IPS-20b (cell line): ENCODE results near the gene HMCN2.

Source experiments
- H3K27ac ChIP-seq: one replicate; pipeline ENCODE4 v1.5.1; 2013; ENCODE audit warnings: low read length
- H3K27me3 ChIP-seq: 2 replicates; pipeline ENCODE4 v1.6.1; 2013; ENCODE audit warnings: mild to moderate bottlenecking, low read length, inconsistent platforms; ENCODE audit not compliant: insufficient read depth
- H3K36me3 ChIP-seq: 2 replicates; pipeline ENCODE4 v1.6.1; 2013; ENCODE audit warnings: low read depth, mild to moderate bottlenecking, inconsistent platforms, low read length, moderate library complexity; ENCODE audit not compliant: insufficient read depth
- H3K4me1 ChIP-seq: 2 replicates; pipeline ENCODE4 v1.6.1; 2013; ENCODE audit warnings: mild to moderate bottlenecking, control low read depth, inconsistent platforms, low read length, moderate library complexity; ENCODE audit not compliant: insufficient read depth
- H3K4me3 ChIP-seq: 2 replicates; pipeline ENCODE4 v1.5.1; 2013; ENCODE audit warnings: mild to moderate bottlenecking, low read length, inconsistent platforms
- H3K9ac ChIP-seq: 2 replicates; pipeline ENCODE4 v1.6.1; 2013; ENCODE audit warnings: low read depth, mild to moderate bottlenecking, inconsistent platforms, low read length, moderate library complexity
- H3K9me3 ChIP-seq: 2 replicates; pipeline ENCODE4 v1.6.1; 2013; ENCODE audit warnings: mild to moderate bottlenecking, low read depth, low read length, inconsistent platforms; ENCODE audit not compliant: insufficient read depth

The HMCN2 gene

DNA sequence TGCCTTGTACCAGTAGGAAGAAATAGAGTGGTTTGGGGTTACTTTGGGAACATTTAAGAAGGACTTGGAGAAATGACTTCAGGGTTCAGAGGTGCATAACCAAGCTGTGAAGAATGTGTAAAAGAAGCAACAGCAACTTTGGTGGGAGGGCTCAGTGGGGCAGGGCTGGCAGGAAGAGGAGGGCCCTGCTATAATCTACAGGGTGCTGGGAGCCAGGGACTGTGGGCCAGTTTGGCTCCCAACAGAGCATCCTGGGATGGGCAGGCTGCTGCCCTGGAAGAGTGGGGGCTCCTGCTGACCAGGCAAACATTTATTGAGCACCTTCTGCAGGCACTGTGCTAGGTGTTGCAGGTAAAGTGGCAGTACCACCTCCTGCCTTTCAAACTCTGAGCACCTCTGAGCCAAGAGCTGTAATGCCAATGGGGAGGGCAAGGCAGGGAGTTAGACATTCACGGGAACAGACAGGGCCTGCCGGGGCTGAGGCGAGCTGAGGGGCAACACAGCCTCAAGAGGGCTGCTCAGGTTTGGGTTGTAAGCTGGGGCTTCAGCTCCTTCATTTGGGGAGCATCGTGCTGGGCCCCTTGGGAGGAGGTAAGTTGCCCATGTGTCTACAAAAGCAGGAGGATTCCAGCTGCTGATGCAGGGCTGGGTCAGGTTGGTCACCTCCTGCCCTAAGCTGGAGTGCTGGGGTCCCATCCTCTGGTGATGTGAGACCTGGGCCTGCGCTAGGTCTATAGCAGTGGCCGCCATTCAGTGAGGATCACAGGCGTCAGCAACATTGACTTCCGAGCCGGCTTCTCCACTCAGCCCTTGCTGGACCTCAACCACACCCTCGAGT, 30.6 kb downstream of the HMCN2 start:
- Histone ChIP-seq H3K27me3 (no peaks in the 10 kb centered on the region), H3K9me3 (no peaks in the 10 kb centered on the region), H3K4me3 (no peak overlapping the region), H3K27ac (no peak overlapping the region), H3K36me3 (peaks cover 12% of the 10 kb centered on the region; the same call in 1 of the 2 replicates), H3K4me1 (no peaks in the 10 kb centered on the region; the same call in 1 of the 2 replicates), H3K9ac (no peak overlapping the region)

DNA sequence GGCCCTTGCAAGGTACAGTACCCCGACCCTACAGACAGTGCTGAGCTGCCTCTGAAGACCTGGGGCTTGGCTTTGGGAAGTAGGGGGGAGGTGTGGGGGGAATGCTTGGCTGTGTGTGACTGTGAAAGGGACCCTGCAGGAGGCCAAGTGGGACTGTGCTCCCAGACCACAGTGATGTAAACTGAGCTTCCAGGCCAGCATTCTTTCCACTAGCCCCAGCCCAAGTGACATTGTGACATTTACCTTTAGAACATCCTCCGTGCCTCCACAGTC, 31.2 kb downstream of the HMCN2 start:
- H3K9me3 ChIP-seq = no peaks in the 10 kb centered on the region
- no peaks in the 10 kb centered on the region; the same call in 1 of the 2 replicates for H3K4me1 ChIP-seq
- H3K27me3 ChIP-seq = no peaks in the 10 kb centered on the region
- peaks cover 12% of the 10 kb centered on the region; the same call in 1 of the 2 replicates for H3K36me3 ChIP-seq
- no peak overlapping the region for H3K9ac ChIP-seq
- H3K4me3 ChIP-seq = no peak overlapping the region
- no peak overlapping the region for H3K27ac ChIP-seq

- Histone ChIP-seq H3K27ac (no peak overlapping the region), H3K4me1 (no peaks in the 10 kb centered on the region; the same call in 1 of the 2 replicates), H3K36me3 (peaks cover 12% of the 10 kb centered on the region; the same call in 1 of the 2 replicates), H3K9ac (no peak overlapping the region), H3K9me3 (no peaks in the 10 kb centered on the region), H3K27me3 (no peaks in the 10 kb centered on the region), H3K4me3 (no peak overlapping the region)
These were observed 31.8 kb downstream of the HMCN2 start for GRCh38 chr9:130297371-130297770.

DNA sequence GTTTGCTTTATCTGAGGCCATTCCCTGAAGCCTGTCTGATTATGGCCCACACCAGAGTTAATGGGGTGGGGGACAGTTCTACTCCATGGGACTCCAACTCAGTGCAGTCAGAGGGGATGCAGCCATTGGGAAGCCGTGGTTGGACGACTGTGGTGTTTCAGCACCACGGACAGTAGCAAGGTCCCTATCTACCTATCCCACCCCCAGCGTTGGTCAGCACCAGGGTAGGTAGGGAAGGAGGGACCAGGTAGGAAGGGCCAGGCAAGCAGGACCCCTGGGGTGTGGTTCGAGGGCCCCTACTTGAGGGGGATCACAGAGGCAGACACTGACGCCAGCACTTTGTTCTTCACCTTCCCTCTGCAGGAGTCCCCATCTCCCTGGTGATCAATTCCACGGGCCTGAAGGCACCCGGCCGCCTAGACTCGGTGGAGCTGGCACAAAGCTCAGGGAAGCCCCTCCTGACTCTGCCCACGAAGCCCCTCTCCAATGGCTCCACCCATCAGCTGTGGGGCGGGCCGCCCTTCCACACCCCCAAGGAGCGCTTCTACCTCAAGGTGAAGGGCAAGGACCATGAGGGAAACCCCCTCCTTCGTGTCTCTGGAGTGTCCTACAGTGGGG, 33.2 kb downstream of the HMCN2 start:
- H3K4me1 ChIP-seq = no peaks in the 10 kb centered on the region; the same call in 1 of the 2 replicates
- H3K9me3 ChIP-seq = no peaks in the 10 kb centered on the region
- H3K4me3 ChIP-seq = no peak overlapping the region
- no peak overlapping the region for H3K27ac ChIP-seq
- H3K27me3 ChIP-seq = no peaks in the 10 kb centered on the region
- peaks cover 12% of the 10 kb centered on the region; the same call in 1 of the 2 replicates for H3K36me3 ChIP-seq
- no peak overlapping the region for H3K9ac ChIP-seq

DNA sequence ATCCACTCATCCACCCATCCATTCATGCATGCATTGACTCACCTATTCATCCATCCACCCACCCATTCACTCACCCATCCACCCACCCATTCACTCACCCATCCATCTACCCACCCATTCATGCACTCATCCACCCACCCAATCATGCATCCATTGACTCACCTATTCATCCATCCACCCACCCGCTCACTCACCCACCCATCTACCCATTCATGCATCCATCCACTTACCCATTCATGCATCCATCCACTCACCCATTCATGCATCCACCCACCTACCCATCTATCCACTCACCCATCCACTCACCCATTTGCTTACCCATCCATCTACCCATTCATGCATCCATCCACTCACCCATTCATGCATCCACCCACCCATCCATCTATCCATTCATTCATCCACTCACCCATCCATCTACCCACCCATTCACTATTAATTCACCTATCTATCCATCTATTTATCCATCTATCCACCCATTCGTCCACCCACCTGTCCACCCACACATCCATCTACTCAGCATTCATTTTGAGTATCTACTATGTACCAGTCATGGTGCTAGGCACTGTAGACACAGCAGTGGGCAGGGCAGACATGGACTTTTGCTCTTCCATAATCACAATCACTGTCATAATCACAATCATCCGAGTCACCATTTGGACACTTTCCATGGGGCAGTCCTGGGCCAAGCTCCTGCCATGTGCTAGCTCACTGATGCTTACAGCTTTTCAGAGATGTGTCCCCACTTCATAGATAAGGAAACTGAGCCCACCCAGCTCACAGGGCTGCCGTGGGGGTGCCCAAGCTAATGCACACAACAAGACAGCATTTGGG, 34.4 kb downstream of the HMCN2 start:
- H3K27me3 ChIP-seq = no peaks in the 10 kb centered on the region
- H3K4me3 ChIP-seq = no peak overlapping the region
- H3K36me3 ChIP-seq = peaks cover 12% of the 10 kb centered on the region; the same call in 1 of the 2 replicates
- H3K9me3 ChIP-seq = no peaks in the 10 kb centered on the region
- H3K9ac ChIP-seq = no peak overlapping the region
- H3K4me1 ChIP-seq = no peaks in the 10 kb centered on the region; the same call in 1 of the 2 replicates
- H3K27ac ChIP-seq = no peak overlapping the region

DNA sequence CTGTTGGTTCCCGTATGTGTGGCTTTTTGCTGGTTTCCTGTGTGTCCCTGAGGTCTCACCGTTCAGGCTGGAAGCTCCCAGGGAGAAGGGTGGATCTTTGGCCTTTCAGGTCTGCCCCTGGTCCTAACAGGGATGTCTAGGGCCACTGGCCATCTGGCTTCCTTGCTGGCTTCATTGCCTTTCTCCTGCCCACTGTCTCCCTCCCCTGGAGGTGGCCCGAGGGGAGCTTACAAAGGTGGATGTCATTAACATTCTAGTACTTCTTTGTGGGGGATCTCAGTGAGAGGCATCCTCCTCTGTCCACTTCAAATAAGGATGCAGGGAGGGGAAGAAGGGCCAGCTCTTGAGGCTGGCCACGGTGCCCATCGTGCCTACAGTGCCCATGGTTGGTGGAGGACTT, 35.2 kb downstream of the HMCN2 start:
- Histone ChIP-seq H3K27ac (no peak overlapping the region), H3K36me3 (peaks cover 12% of the 10 kb centered on the region; the same call in 1 of the 2 replicates), H3K4me3 (no peak overlapping the region), H3K9ac (no peak overlapping the region), H3K27me3 (no peaks in the 10 kb centered on the region), H3K9me3 (no peaks in the 10 kb centered on the region), H3K4me1 (no peaks in the 10 kb centered on the region; the same call in 1 of the 2 replicates)

GRCh38 chr9:130301483-130302286, 36.1 kb downstream of the HMCN2 start:
- Histone ChIP-seq H3K9ac (no peak overlapping the region), H3K4me3 (no peak overlapping the region)

DNA sequence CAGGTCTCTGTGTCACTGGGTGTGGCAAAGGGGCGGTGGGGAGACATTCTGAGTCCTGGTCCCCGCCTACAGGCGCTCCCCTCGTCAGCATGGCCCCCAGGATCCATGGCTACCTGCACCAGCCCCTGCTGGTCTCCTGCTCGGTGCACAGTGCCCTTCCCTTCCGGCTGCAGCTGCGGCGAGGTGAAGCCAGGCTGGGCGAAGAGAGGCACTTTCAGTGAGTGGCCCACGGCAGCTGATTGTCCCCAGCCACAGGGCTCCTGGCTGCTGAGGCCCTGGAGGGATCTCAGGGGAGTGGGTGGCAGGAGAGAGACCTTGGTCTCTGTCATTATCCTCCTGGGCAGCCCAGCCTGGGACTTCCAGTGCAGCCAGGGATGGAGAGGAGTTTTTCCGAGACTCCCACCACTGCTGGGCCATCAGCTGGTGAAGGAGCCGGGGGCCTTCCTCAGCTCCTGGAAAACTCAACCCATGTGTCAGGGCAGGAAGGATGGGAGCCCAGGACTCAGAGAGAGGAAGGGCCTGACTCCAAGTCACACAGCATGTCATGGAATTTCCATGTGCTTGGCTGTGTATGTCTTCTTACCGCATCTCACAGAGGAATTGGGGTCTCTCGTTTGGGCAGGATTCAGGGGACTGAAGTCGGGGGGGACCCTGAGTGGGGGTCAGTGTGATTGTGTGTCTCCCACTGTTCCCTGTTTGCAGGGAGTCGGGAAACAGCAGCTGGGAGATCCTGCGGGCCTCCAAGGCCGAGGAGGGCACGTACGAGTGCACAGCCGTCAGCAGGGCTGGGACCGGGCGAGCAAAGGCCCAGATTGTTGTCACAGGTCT, 37.4 kb downstream of the HMCN2 start:
- H3K36me3 ChIP-seq = peaks cover 12% of the 10 kb centered on the region; the same call in 1 of the 2 replicates
- H3K27me3 ChIP-seq = no peaks in the 10 kb centered on the region
- no peak overlapping the region for H3K27ac ChIP-seq
- no peak overlapping the region for H3K9ac ChIP-seq
- no peaks in the 10 kb centered on the region for H3K9me3 ChIP-seq
- no peak overlapping the region for H3K4me3 ChIP-seq
- H3K4me1 ChIP-seq = no peaks in the 10 kb centered on the region

More at GRCh38 chr9:130301483-130302286, 36.1 kb downstream of the HMCN2 start:
- no peaks in the 10 kb centered on the region for H3K4me1 ChIP-seq
- no peak overlapping the region for H3K27ac ChIP-seq
- no peaks in the 10 kb centered on the region for H3K27me3 ChIP-seq
- H3K9me3 ChIP-seq = no peaks in the 10 kb centered on the region
- peaks cover 12% of the 10 kb centered on the region; the same call in 1 of the 2 replicates for H3K36me3 ChIP-seq

- Histone ChIP-seq H3K4me3 (no peak overlapping the region), H3K9me3 (no peaks in the 10 kb centered on the region), H3K27me3 (no peaks in the 10 kb centered on the region), H3K27ac (no peak overlapping the region), H3K36me3 (peaks cover 12% of the 10 kb centered on the region; the same call in 1 of the 2 replicates), H3K4me1 (no peaks in the 10 kb centered on the region), H3K9ac (no peak overlapping the region)
These were observed 38.1 kb downstream of the HMCN2 start for GRCh38 chr9:130303613-130304055.

- H3K27ac ChIP-seq = no peak overlapping the region
- H3K27me3 ChIP-seq = no peaks in the 10 kb centered on the region
- H3K36me3 ChIP-seq = peaks cover 12% of the 10 kb centered on the region; the same call in 1 of the 2 replicates
- no peaks in the 10 kb centered on the region for H3K9me3 ChIP-seq
- H3K4me1 ChIP-seq = no peaks in the 10 kb centered on the region
- H3K9ac ChIP-seq = no peak overlapping the region
- no peak overlapping the region for H3K4me3 ChIP-seq
These were observed 38.6 kb downstream of the HMCN2 start for GRCh38 chr9:130304116-130304515.
